Measurements from ENCODE around the gene EXOC3L1. TPM values are rescaled to one million over a fixed set of nuclear protein-coding genes. Genes with fewer than 3 reads are reported as not detected.

EXOC3L1 gene
- total and polyA plus RNA-seq, 2 of the 13 experiments (the other 11 are each of a cell fraction or from before 2014, with no cell fraction given) = 0.12 TPM; not detected in 1

- TF ChIP-seq TP53 (CRISPR knock-in tag; conservative IDR thresholded peaks at IDR 0.05) = 0 out of 2 replicates have a peak, but pooled peaks have one; percentile 26
- TF ChIP-seq ZNF709 (CRISPR knock-in tag; IDR thresholded peaks at IDR 0.05) = no peak
- no peak for TF ChIP-seq ZNF17 (CRISPR knock-in tag; IDR thresholded peaks at IDR 0.05)
- TF ChIP-seq PHF5A (CRISPR knock-in tag; IDR thresholded peaks at IDR 0.05; ENCODE audit: low read depth, unreplicated experiment) = peak; percentile 43
- TF ChIP-seq ZNF205 (CRISPR knock-in tag; IDR thresholded peaks at IDR 0.05) = no peak
- no peak for TF ChIP-seq ZNF670 (CRISPR knock-in tag; IDR thresholded peaks at IDR 0.05; ENCODE audit: borderline replicate concordance)
- TF ChIP-seq DMTF1 (CRISPR knock-in tag; IDR thresholded peaks at IDR 0.05) = no peak
- TF ChIP-seq HCFC1 (IDR thresholded peaks at IDR 0.05; ENCODE audit: low read depth, low read length) = peak; percentile 77
- no peak for TF ChIP-seq ZNF678 (CRISPR knock-in tag; IDR thresholded peaks at IDR 0.05)
- no peak for TF ChIP-seq ZIK1 (CRISPR knock-in tag; IDR thresholded peaks at IDR 0.05; ENCODE audit: borderline replicate concordance, low read depth)
- no peak for TF ChIP-seq ZNF557 (CRISPR knock-in tag; IDR thresholded peaks at IDR 0.05)
- TF ChIP-seq SP2 (CRISPR knock-in tag; IDR thresholded peaks at IDR 0.05) = peak; percentile 71
- TF ChIP-seq DDIT3 (CRISPR knock-in tag; IDR thresholded peaks at IDR 0.05) = no peak
- TF ChIP-seq ZNF20 (CRISPR knock-in tag; IDR thresholded peaks at IDR 0.05) = no peak
- peak; percentile 99 for TF ChIP-seq ZFX (CRISPR knock-in tag; IDR thresholded peaks at IDR 0.05; ENCODE audit: low read depth)
- TF ChIP-seq THAP11 (CRISPR knock-in tag; IDR thresholded peaks at IDR 0.05) = peak; percentile 95
- peak; percentile 88 for TF ChIP-seq IRF9 (CRISPR knock-in tag; IDR thresholded peaks at IDR 0.05; ENCODE audit: borderline replicate concordance)
- peak; percentile 90; the same call in 1 of the 2 replicates for TF ChIP-seq UBTF (CRISPR knock-in tag; IDR thresholded peaks at IDR 0.05)
- no peak for TF ChIP-seq ZBTB44 (CRISPR knock-in tag; IDR thresholded peaks at IDR 0.05)
- TF ChIP-seq GZF1 (CRISPR knock-in tag; IDR thresholded peaks at IDR 0.05) = no peak
- no peak for TF ChIP-seq NONO (IDR thresholded peaks at IDR 0.05)
- TF ChIP-seq NONO (CRISPR knock-in tag; conservative IDR thresholded peaks at IDR 0.05) = peak; percentile 90
- TF ChIP-seq ARNT2 (CRISPR knock-in tag; IDR thresholded peaks at IDR 0.05; ENCODE audit: low read depth) = peak; percentile 85
- no peak for TF ChIP-seq RBAK (CRISPR knock-in tag; IDR thresholded peaks at IDR 0.05)
Measured at GRCh38 chr16:67191995-67192681, 2.2 kb upstream of the EXOC3L1 start, which contains the start of gene E2F4 (continued).

Measured in HepG2 (cell line).